Stimulated activated CD8-positive, alpha-beta memory T cell treated with anti-CD3 and anti-CD28 coated beads, Interleukin-12 subunit alpha, Interleukin-12 subunit beta, amount 100 ng/mL, for 24 hours (primary cell): ENCODE data around the gene GADD45GIP1.
A peak's percentile ranks its signal among the peaks of the same experiment; 100 is the strongest.

ENCODE experiments used
- DNase-seq: peaks from one replicate; pipeline ENCODE4 v3.0.0-alpha.2; 2020; ENCODE audit errors: extremely low read depth

GADD45GIP1 gene

DNA sequence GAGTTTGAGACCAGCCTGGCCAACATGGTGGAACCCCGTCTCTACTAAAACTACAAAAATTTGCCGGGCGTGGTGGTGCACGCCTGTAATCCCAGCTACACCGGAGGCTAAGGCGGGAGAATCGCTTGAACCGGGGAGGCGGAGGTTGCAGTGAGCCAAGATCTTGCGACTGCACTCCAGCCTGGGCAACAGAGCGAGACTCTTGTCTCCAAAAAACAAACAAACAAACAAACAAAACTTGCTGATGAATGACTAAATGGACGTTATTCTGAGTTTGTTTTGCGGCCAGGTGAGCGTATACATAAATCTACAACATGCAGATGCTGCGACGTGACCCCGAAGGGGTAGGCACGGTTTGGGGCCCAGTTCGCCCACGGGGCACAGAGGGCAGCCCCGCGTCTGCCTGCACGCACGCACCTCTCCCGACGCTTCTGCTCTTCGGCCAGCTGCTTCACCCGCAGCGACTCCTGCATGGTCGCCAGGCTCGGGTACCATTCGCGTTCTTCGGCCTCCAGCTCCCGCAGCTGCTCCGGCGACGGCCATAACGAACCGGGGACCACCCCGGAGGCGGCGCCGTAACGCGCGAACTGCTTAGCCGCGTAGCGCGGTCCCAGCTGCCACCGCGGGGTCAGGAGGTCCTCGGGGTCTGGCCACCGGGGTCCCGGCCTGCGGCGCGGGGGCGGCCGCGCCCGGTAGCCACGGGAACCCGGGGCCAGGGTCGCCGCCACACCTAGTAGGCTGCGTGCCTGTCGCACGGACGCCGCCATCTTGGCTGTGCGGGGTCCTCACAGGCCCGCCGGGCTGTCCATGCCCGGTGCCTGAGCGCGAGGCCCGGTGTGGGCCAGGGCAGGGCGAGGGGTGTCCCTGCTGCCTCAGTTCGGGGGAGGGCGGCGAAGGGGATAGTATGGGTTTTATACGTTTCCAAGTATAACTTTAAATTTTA, at the start of gene GADD45GIP1:
TSS of gene GADD45GIP1 (minus strand) at position 778 of the 943 bp plus-strand sequence. CDS start at position 767, 11 bp downstream.
- peak; percentile 62 for DNase-seq

DNA sequence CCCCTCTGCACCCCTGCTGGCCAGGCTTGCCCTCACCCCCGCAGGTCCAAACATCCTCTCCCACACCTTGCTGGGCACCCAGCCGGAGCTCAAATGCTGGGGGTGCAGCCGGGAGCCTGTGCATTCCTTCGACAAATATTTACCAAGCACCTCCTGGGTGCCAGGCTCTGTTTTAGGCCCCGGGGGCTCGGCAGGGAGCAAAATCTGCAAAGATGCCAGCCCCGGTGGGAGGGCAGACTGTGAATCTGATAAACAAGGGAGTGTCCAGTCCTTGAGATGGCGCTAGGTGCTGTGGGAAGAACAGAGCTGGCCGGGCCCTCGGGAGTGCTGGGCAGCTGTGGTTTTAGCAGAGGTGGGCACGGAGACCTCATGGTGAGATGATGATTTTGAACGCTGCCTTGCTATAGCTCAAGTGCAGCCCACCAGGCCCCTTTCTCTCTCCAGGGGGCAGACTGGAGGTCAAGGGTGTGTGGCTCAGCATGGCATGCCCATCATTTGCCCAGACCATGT, 48.9 kb upstream of the GADD45GIP1 start:
- DNase-seq, result no peak

DNA sequence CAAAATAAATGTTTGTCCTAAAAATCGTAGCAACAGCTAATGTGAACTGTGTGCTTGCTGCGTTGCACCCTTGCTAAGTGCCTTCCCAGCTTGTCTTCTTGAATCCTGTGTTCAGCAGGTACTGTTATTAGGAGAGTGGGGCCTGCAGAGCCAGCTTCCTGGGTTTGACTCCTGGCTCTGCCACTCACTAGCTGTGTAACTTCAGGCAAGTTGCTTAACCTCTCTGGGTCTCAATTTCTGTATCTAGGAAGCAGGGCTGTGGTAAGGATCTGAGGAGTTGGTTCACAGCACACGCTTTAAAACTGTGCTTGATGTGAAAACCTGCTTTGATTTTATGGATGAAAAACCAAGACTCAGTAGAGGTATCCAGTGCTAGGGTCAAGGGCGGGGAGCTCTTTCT, 48.2 kb upstream of the GADD45GIP1 start:
- DNase-seq, result no peak

DNA sequence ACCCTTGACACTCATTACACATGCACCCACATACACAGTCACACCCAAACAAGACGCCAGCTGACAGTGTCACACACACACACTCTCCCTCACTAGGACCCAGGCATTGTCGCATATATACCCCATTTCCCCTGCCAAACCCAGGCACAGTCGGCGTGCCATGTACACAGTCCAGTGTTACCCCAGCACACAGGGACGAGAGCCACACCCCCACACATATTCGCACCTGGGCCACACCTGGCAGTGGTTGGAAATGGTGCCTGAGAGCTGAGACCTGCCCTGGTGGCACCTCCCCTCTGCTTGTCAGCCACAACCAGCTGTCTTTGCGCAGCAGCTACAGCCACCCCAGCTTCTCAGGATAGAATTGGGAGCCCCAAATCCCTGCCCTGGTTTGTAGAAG, 47.2 kb upstream of the GADD45GIP1 start:
- DNase-seq, result no peak

DNA sequence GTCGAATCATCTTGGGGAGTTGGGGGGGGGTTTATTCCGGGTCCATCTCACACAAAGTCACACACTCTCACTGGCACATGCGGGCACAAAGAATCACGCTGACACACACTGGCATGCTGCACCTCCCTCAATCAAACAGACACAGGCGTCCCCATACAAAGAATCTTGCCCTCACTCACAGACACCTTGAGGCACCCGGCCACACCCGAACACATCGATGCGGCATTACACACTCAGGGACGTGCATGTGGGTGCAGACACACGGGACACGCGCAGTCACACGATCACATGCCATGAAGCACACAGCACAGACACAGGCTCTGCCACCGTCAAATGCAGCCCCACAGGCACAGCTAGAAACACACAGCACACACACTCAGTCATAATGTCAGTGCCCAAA, 46.1 kb upstream of the GADD45GIP1 start:
- DNase-seq, result no peak

DNA sequence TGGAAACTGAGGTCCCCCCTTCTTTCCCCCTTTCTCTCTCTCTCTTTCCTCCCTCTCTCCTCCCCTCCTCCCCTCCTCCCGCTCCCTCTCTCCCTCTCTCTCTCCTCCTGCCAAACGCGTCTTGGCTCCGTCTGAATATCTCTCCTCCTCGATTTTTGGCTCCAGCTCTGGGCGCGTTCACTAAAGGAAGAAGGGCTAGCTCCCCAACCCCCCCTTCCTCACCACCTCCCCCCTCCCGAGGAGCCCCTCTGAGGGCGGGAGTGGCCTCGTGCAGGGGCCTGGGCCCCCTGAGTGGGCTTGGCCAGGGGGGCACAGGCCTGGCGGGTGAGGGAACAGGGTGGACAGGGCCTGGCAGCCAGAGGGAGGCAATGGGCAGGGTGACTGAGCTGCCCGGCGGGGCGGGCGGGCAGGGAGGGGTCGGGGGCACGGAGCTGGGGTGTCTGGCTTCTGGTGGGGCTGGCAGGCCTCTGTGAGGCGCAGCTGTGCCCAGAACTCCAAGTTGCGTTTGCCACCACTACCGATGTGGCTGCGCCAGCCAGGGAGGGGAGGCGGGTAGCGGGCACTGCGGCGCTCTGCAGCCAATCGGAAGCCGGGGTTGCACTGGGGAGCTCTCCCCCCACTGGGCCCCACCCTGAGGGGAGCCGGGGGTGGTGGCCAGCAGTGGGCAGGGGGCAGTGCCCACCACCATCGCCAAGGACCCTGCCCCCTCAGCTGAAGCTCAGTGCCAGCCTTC, 45.3 kb upstream of the GADD45GIP1 start:
- no peak for DNase-seq

DNA sequence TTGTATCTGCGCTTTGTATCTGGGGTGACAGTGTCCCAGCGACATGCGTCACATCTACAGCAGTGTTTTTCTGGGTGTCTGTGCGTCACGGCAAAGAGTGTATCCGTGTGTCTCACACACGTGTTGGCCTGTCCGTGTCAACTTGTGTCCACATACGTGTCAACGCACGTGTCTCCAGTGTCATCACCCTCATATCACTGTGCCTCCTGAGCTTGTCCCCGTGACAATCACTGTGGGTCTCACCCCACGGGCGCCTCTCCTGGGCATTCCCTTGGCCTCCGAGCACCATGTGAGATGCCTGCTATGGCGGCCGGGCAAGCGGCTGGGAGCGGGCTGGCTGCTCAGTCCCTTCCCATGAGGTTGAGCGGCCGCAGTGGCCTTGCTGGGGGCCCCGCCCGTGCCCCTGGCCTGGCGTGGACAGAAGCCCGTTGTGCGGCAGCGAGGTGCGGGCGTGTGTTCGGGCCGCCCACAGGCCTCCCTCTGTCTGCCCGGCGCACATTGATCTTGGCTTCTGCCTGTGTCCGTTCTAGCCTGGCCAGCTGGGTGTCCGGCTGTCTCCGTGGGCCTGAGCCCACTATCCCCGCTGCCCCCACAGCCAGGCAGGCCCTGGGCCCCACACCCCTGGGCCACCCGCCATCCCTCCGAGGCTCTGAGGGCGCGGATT, 44.6 kb upstream of the GADD45GIP1 start:
- no peak for DNase-seq

DNA sequence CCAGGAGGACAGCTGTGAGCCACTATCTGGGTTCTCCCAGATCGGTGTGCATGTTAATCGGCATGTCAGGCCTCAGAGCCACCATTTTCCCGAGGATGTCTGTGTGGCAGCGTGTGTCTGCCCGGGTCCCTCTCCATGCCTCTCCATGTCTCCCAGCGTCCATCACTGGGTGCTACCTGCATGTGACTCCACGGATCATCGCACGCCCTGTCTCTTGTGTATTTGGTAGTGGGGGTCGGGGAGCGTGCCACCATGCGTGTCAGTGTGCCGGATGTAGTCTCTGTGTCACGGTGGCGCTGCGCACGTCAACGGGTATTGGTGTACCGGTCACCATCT, 44.1 kb upstream of the GADD45GIP1 start:
- DNase-seq, result no peak

DNA sequence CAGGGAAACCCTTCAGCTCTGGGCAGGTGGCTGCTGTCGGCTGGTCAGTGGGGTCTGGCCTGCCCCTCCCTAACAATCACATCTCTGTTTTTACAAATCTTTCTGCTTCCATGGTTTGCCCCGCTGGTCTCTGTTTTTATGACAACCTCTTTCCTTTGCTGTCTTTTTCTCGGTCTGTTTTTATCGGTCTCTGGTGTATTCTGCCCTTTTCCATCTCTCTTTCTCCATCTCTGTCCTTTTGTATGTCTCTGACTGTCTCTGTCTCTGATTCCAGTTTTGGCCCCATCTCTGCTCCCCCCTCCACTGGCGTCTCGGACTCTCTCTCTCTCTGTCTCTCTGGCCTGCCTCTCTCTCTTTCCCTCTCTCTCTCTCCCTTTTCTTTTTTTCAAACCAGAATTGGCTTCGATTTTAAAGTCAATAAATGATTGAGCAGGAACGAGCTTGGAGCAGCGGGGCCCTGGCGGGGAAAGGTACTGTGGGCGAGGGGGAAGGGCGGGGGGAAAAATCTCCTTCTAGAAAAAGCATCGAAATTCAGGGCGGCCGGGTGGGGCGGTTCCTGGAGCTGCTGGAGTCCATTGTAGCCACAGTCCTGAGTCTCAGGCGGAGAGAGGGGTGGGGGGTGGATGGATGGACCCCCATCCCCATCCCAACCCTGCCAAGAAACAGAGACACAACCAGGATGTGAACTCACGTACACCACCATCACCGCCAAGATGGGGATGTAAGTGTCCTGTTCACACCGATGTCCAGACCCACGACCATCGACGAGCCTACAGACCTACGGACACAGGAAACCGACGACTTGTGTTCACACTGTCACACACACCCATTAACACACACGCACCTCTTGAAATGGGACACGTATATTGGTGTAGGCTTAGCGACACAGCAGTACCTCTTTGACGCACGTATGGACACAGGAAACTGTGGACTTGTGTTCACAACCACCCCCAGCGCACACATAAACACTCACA, 41.2 kb upstream of the GADD45GIP1 start:
- no peak for DNase-seq

DNA sequence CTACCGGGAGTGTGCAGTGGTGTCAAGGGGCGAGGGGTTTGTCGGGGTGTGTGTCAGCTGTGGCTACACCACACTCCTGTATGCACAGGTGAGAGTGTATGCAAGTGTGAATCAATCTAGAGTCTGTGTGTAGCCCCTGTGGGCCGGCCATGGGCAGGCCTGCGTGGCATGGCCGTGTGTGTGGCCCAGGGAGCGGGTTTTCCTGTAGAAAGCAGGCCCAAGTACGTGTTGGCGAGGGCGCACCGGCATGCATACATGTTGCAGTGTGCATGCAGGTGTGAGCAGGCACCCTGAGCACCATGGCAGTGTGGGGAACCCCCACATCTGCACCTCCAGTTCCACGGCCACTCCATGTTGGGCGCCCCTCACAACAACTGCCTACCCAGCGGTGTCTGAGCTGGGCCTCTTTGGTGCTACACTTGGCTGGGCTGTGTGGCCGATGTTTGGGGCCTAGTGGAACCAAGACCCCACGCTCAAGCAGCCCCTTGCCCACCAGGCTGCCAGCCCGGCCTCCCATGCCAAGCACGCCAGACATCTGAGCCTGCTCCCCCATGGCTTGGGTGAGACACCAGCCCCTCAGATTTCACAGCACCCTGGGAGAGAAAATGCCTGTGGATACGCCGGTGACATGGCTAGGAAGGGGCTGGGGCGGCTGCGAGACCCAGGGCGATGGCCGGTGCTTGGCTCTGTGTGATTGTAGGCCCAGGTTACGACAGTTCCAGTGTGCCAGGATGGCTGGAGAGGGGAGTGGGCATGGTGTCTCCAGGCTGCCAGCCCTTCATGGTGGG, 40.4 kb upstream of the GADD45GIP1 start:
- DNase-seq, result no peak

DNA sequence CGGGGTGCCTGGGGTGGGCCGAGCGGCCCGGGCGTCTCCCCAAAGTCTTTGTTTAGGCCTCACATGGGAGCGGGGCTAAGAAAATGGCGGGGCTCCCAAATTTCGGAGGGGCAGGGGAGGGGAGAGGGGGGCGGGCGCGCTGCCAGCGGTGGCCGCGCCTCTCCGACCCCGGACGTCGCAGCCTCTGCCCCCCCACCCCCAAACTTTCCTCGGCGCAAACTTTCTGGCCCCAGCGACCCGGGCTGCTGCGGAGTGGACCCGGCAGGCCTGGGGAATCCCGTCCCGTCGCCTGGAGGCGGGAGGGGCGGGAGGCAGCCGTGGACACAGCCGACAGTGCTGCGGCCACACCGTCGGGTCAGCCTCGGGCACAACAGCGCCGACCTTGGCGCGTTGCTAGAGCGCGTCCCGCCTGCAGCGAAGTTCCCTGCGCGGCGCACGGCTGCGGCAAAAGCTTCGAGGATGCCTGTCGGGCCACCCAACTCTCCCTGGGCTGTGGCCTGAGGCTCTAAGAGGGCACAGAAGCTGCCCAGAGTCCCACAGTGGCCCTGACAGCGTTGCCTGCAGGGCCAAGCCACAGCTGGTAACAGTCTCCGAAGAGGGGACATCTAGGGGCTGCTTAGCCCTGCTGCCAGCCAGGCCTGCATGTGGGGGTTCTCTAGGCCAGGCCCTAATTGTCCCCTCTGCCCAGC, 39.5 kb upstream of the GADD45GIP1 start:
- DNase-seq, result no peak

DNA sequence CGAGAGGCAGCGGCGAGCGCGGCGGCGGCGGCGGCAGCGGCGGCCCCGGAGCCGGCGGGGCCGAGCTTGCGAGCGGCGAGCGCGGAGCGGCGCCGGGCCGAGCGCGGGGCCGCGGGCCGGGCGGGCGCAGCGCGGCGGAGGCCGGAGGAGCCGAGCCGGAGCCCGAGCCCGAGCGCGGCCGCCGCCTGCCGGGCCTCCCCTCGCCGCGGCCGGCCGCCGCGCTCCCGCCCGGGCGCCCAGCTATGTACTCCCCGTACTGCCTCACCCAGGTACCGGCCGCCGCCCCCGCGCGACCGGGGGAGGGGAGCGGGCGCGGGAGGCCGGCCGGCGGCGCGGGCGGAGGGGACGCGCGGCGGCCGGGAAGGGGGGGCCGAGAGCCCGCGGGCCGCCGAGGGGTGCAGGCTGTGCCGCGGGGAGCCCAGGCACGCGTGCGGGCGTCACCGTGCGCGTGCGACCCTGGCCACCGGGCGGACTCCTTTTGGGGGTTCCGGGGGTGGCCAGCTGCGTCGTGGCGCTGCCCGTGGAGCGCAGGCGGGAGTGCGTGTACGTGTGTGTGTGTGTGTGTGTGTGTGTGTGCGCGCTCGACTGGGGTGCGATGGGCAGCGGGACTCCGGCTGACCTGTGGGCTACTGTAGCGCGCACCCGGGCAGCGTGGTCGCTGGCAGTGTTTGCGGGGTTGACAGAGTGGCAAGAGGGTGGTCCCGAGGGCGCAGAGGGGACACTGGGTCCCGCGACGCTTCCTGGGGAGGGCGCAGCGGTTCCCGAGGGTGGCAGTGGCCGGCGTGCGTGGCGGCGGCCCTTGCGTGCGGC, 38.8 kb upstream of the GADD45GIP1 start:
- no peak for DNase-seq

DNA sequence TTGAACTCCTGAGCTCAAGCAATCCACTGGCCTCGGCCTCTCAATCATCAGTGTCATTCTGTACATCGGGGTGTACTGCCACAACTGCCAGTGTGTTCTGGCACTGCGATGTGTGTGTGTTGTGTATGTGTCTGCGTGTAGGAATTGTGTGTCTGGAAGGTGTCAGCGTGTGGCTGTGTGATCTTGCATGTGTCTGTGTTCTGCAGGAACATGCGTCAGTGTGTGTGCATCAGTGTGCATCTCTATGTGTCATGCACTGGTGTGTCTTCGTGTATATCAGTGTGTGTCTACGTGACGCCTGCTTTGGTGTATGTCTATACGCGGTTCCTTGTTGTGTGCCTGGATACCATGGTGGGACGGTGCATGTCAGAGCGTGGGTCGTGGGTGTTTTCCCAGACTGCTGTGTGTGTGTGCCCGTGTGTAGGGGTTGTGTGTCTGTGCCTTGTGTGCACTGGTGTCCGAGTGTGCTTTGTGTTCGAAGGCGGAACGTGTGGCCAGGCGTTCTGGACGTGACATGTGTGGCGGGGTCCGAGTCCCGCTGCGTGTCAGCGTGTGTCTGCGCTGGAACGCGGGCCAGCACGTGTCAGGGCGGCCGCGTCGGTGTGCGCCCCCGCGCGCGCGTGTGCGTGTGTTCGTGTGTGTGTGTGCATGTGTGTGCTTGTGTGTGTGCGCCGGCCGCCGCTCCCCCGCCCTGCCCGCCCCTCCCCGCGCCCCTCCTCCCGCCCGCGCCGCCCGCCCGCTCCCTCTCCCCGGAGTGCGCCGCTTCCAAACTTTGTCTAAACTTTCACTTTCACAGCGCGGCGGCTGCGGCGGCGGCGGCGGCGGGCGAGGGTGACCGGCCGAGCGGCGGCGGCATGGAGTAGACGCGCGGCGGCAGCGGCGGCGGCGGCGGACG, 37.9 kb upstream of the GADD45GIP1 start, which contains the start of gene NFIX:
TSS of gene NFIX (plus strand) at position 775 of the 895 bp plus-strand sequence. CDS start 363 bp downstream, outside the sequence.
- no peak for DNase-seq

DNA sequence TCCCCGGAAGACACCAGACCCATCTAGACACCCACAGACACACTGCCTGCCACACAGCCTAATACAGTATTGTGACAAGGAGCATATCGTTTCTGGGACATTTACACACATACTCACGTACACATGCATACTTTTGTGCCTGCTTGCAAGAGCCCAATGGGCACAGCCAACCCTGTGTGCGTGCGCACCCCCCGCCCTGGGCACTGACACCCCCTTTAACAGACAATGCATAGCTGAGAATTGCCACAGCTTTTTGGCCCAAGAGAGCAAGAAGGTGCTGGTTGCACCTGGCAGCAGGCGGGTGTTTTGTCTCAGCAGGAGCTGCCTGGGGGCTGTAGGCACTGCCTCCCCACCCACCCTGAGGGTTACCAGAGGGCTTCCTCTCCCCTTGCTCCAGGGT, 36.5 kb upstream of the GADD45GIP1 start:
- DNase-seq, result no peak

DNA sequence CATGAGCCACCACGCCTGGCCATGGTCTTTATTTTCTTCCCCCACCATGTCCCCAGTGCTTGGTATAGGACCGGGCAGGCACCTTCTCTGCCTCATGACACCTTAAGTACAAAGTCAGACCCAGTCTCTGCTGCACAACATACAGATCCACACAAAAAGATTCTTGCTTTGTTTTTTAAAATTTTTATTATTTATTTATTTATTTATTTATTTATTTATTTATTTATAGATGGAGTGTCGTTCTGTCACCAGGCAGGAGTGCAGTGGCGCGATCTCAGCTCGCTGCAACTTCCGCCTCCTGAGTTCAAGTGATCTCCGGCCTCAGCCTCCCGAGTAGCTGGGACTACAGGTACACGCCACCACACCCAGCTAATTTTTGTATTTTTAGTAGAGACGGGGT, 35.7 kb upstream of the GADD45GIP1 start:
- DNase-seq, result no peak

DNA sequence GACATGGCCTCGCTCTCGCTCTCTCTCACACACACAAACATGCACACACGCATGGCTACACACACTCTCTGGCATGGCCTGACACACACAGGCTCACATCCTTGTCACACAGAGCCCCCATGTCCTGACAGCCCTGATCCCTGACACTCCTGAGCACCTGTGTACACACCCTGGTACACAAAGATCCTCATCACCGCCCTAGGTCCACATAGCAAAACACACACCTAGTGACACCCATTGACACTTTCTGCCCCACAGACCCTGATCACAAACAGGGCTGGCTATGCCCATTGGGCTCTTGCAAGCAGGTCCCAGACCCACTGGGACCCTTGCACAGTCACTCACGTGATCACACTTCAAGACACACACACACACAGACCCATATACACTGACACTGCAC, 34.3 kb upstream of the GADD45GIP1 start:
- DNase-seq, result no peak

DNA sequence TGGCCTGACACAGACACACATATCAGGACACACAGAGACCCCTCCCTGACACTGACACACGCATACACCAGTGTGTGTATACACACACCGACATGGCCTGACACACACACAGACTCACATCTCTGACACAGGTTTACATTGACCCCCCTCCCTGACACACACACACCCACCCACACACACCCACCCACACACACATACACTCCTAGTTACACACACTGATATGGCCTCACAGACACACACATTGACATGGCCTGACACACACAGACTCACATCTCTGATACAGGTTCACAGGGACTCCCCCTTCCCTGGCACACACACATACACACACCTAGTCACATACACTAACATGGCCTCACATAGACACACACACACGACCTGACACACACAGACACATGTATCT, 33.8 kb upstream of the GADD45GIP1 start:
- DNase-seq, result no peak

DNA sequence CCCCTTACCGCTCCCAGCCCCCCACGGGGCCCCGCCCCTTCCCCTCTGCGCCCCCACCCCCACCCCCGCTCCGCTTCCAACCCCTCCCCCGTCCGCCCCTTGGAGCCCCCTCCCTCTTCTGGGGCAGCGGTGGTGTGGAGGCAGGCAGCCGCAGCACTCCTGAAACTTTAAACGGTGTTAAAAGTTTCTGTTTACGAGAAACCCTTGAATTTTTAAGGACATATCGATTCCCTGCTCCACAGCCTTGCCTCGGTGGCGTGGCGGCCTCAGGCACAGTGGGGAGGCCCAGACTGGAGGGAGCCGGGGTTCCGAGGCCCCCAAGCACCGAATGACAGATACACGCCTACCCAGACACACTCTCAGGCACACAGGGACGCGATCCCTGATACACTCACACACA, 33.4 kb upstream of the GADD45GIP1 start:
- no peak for DNase-seq
